Heart left ventricle (tissue), 13 donors: ENCODE data around the gene NAIP.
"Not testable (repeated sequence)": the region's sequence is repeated elsewhere in the genome, so short reads cannot be mapped to it uniquely, and the experiment has no call there.

Source experiments
- POLR2A ChIP-seq, 2 donors: fragments of 450-650 bp; IDR thresholded peaks; one replicate each; pipeline ENCODE4 v1.6.1; 2017; ENCODE audit warnings: antibody characterized with exemption in 2 of 2, mild to moderate bottlenecking in 2 of 2, moderate library complexity in 2 of 2
- TF ChIP-seq, protein P1 (sequence below), 12 donors: fragments of 200-600 bp; sonication (generic) in 4 of 12; IDR thresholded peaks; one replicate each; pipeline versions ENCODE4 v1.5.0 to v1.8.0; 2018 to 2022; ENCODE audit warnings: antibody characterized with exemption in 12 of 12, mild to moderate bottlenecking in 5 of 12
- donor health status: ischemic (EF 13 %, LVEDD 7.1; RV severe dilation, severe dysfunction).
- donor health status: DM: no; HTN: yes; CAD: no.
- donor health status: DM: no; HTN: no; CAD: no.
- donor health status: ischemic (EF 25% LVEDD 6.9; RV normal size, moderate dysfunction).
- donor health status: ischemic (EF 25% LVEDD 5.7; RV mildly dilated, moderate dysfunction).
- donor health status: ischemic (EF 35%, LVEDD 5.7; RV mildly dilated, moderate dysfunction).
- donor health status: nonischemic (EF 11% LVEDD 7.7; RV severe dilation, severe dysfunction).
- donor health status: DM: yes; HTN: yes; CAD: no.
- donor health status: PGD.
- donor health status: ischemic (EF 29% LVEDD 5.4; RV normal size, mild dysfunction).
- donor health status: nonischemic (EF 23%, LVEDD 6.1; RV moderate dilation, normal function).

DNA sequence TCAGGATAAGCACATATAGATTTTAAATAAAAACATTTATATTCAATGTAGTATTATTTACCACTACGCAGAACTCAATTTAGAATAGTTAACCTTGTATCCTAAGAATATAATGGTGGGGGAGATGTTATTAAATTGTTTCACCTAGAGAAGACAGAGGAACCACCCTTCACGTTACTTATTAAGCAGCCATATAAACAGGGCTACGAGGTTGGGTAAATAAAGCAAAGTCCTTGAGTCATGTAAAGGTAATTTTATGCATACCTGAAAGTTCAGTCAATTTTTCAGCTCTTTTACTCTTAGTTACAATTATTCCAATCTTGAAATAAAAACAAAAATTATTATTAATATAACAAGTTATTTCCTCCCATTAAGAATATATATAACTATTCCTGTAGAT, 34.3 kb upstream of the NAIP start:
- TF ChIP-seq POLR2A (IDR thresholded peaks at IDR 0.05) = not testable (repeated sequence)
- TF ChIP-seq, protein P1, sequence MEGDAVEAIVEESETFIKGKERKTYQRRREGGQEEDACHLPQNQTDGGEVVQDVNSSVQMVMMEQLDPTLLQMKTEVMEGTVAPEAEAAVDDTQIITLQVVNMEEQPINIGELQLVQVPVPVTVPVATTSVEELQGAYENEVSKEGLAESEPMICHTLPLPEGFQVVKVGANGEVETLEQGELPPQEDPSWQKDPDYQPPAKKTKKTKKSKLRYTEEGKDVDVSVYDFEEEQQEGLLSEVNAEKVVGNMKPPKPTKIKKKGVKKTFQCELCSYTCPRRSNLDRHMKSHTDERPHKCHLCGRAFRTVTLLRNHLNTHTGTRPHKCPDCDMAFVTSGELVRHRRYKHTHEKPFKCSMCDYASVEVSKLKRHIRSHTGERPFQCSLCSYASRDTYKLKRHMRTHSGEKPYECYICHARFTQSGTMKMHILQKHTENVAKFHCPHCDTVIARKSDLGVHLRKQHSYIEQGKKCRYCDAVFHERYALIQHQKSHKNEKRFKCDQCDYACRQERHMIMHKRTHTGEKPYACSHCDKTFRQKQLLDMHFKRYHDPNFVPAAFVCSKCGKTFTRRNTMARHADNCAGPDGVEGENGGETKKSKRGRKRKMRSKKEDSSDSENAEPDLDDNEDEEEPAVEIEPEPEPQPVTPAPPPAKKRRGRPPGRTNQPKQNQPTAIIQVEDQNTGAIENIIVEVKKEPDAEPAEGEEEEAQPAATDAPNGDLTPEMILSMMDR (IDR thresholded peaks at IDR 0.05) = not testable (repeated sequence)
